Measurements from ENCODE around the gene KRT5. TPM values are rescaled to one million over a fixed set of nuclear protein-coding genes. Genes with fewer than 3 reads are reported as not detected.

KRT5 gene
- polyA plus RNA-seq, 1 of the 3 experiments (the other 2 are of a cell fraction) = not detected

DNA sequence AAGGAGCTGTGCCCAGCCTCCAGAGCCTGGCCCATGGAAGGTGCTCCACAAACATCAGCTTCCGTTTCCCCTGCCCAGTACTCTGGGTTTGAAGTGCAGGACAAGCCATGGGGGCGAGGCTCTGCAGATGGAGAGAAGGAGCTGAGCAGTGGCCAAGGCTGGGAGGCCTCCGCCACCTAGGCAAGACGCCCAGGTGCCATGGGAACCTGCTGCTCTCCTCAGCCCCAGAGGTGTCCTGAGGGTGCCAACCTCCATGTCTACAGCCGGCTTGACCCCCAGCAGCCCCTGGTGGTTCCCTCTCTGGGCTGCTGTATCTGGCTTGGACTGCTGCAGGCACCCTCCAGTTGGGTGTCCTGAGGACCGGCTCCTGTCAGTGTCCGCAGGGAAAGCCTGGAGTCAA lies 20.3 kb upstream of the KRT5 start:
- no peaks in the 10 kb centered on the region for H3K9me2 ChIP-seq
- TF ChIP-seq JUND (IDR thresholded peaks at IDR 0.05) = no peak
- TF ChIP-seq TAF1 (IDR thresholded peaks at IDR 0.05; ENCODE audit: borderline replicate concordance, low read depth, low read length) = no peak
- TF ChIP-seq, protein P1, sequence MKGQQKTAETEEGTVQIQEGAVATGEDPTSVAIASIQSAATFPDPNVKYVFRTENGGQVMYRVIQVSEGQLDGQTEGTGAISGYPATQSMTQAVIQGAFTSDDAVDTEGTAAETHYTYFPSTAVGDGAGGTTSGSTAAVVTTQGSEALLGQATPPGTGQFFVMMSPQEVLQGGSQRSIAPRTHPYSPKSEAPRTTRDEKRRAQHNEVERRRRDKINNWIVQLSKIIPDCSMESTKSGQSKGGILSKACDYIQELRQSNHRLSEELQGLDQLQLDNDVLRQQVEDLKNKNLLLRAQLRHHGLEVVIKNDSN (IDR thresholded peaks at IDR 0.05; ENCODE audit: borderline replicate concordance, low read depth) = no peak
- no peak for TF ChIP-seq TCF12 (IDR thresholded peaks at IDR 0.05)
- TF ChIP-seq FOXM1 (IDR thresholded peaks at IDR 0.05; ENCODE audit: low read depth) = no peak
- TF ChIP-seq EP300 (IDR thresholded peaks at IDR 0.05; ENCODE audit: borderline replicate concordance in 1 of 2, low read depth in 1 of 2, low read length in 1 of 2) = no peak
- TF ChIP-seq MXI1 (IDR thresholded peaks at IDR 0.05; ENCODE audit: low read depth, low read length) = no peak
- TF ChIP-seq, protein P2, sequence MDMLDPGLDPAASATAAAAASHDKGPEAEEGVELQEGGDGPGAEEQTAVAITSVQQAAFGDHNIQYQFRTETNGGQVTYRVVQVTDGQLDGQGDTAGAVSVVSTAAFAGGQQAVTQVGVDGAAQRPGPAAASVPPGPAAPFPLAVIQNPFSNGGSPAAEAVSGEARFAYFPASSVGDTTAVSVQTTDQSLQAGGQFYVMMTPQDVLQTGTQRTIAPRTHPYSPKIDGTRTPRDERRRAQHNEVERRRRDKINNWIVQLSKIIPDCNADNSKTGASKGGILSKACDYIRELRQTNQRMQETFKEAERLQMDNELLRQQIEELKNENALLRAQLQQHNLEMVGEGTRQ (IDR thresholded peaks at IDR 0.05; ENCODE audit: borderline replicate concordance, low read depth, low read length) = no peak
- no peak for TF ChIP-seq SIN3A (IDR thresholded peaks at IDR 0.05; ENCODE audit: borderline replicate concordance, low read depth, low read length)
- TF ChIP-seq, protein P3, sequence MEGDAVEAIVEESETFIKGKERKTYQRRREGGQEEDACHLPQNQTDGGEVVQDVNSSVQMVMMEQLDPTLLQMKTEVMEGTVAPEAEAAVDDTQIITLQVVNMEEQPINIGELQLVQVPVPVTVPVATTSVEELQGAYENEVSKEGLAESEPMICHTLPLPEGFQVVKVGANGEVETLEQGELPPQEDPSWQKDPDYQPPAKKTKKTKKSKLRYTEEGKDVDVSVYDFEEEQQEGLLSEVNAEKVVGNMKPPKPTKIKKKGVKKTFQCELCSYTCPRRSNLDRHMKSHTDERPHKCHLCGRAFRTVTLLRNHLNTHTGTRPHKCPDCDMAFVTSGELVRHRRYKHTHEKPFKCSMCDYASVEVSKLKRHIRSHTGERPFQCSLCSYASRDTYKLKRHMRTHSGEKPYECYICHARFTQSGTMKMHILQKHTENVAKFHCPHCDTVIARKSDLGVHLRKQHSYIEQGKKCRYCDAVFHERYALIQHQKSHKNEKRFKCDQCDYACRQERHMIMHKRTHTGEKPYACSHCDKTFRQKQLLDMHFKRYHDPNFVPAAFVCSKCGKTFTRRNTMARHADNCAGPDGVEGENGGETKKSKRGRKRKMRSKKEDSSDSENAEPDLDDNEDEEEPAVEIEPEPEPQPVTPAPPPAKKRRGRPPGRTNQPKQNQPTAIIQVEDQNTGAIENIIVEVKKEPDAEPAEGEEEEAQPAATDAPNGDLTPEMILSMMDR (IDR thresholded peaks at IDR 0.05) = no peak
- TF ChIP-seq FOXJ3 (CRISPR knock-in tag; IDR thresholded peaks at IDR 0.05) = no peak
- TF ChIP-seq TEAD4 (IDR thresholded peaks at IDR 0.05; ENCODE audit: borderline replicate concordance, insufficient read depth) = no peak
- no peak for TF ChIP-seq RXRA (IDR thresholded peaks at IDR 0.05; ENCODE audit: borderline replicate concordance, low read depth)
- no peak for TF ChIP-seq ELF1 (IDR thresholded peaks at IDR 0.05)
- TF ChIP-seq NFIC (IDR thresholded peaks at IDR 0.05; ENCODE audit: borderline replicate concordance) = no peak
- TF ChIP-seq YY1 (IDR thresholded peaks at IDR 0.05; ENCODE audit: low read depth) = no peak
- TF ChIP-seq MEF2A (IDR thresholded peaks at IDR 0.05; ENCODE audit: borderline replicate concordance, low read depth) = no peak
- TF ChIP-seq, protein P4, sequence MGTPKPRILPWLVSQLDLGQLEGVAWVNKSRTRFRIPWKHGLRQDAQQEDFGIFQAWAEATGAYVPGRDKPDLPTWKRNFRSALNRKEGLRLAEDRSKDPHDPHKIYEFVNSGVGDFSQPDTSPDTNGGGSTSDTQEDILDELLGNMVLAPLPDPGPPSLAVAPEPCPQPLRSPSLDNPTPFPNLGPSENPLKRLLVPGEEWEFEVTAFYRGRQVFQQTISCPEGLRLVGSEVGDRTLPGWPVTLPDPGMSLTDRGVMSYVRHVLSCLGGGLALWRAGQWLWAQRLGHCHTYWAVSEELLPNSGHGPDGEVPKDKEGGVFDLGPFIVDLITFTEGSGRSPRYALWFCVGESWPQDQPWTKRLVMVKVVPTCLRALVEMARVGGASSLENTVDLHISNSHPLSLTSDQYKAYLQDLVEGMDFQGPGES (IDR thresholded peaks at IDR 0.05; ENCODE audit: low read depth, low read length) = no peak
- 20% methylated on average over 4 of the region's 7 CpGs for WGBS (ENCODE audit: low lambda C conversion rate)
- no peaks in the 10 kb centered on the region for H3K36me3 ChIP-seq (replicated peaks in 1 of 2; ENCODE audit: control insufficient read depth in 1 of 2, insufficient read depth in 2 of 2, low read length in 1 of 2)
- no peaks in the 10 kb centered on the region for H3K79me2 ChIP-seq (ENCODE audit: insufficient read depth)
- H3K27me3 ChIP-seq (ENCODE audit: insufficient read depth) = peaks cover 19% of the 10 kb centered on the region; the same call in 1 of the 2 replicates
- POLR2A ChIA-PET = no interaction called here
- H4K20me1 ChIP-seq (ENCODE audit: insufficient read depth) = no peaks in the 10 kb centered on the region
- H3K4me2 ChIP-seq = no peak overlapping the region
- H3F3A ChIP-seq (replicated peaks; ENCODE audit: insufficient read depth) = no peaks in the 10 kb centered on the region
- H3K9me3 ChIP-seq = no peaks in the 10 kb centered on the region
- H3K27ac ChIP-seq (ENCODE audit: low read depth in 2 of 2, low read length in 1 of 2) = no peak overlapping the region
- H2AFZ ChIP-seq (ENCODE audit: low read depth) = no peak overlapping the region
- no peak for DNase-seq
- H3K9ac ChIP-seq = no peak overlapping the region
- no peak overlapping the region for H3K4me3 ChIP-seq (ENCODE audit: low read depth in 2 of 2, low read length in 1 of 2)
- CTCF ChIA-PET = no interaction called here
- no peaks in the 10 kb centered on the region for H3K4me1 ChIP-seq (ENCODE audit: control insufficient read depth in 1 of 2, insufficient read depth in 2 of 2, low read depth in 1 of 2, low read length in 1 of 2)

Measured in SK-N-SH (cell line).